Mesendoderm (in vitro differentiated cells): ENCODE results near the gene PCDHB10.
"Not testable (repeated sequence)": the region's sequence is repeated elsewhere in the genome, so short reads cannot be mapped to it uniquely, and the experiment has no call there.

Source experiments
- DNase-seq: peaks from one replicate; pipeline ENCODE4 v3.0.0; 2013
- H2AK5ac ChIP-seq: 2 replicates; pipeline ENCODE4 v1.6.1; 2013; ENCODE audit warnings: low read length, inconsistent platforms
- H2BK120ac ChIP-seq: 2 replicates; pipeline ENCODE4 v1.6.1; 2013; ENCODE audit warnings: low read depth, mild to moderate bottlenecking, low read length, moderate library complexity, mixed read lengths
- H2BK15ac ChIP-seq: replicated peaks from 2 replicates; pipeline ENCODE4 v1.6.1; 2013; ENCODE audit warnings: low read depth, mild to moderate bottlenecking, moderate library complexity
- H2BK5ac ChIP-seq: 2 replicates; pipeline ENCODE4 v1.6.1; 2013; ENCODE audit warnings: low read length, inconsistent platforms
- H3K18ac ChIP-seq: 2 replicates; pipeline ENCODE4 v1.6.1; 2013; ENCODE audit warnings: mild to moderate bottlenecking, low read length, mixed read lengths
- H3K23ac ChIP-seq: one replicate; pipeline ENCODE4 v1.6.1; 2013; ENCODE audit warnings: low read length
- H3K27ac ChIP-seq: 2 replicates; pipeline ENCODE4 v1.5.1; 2013; ENCODE audit warnings: low read depth, mild to moderate bottlenecking, inconsistent platforms, low read length, moderate library complexity
- H3K27me3 ChIP-seq: 2 replicates; pipeline ENCODE4 v1.6.1; 2013; ENCODE audit warnings: low read length, control low read depth, mild to moderate bottlenecking, inconsistent platforms; ENCODE audit not compliant: insufficient read depth, poor library complexity
- H3K36me3 ChIP-seq: 2 replicates; pipeline ENCODE4 v1.6.1; 2013; ENCODE audit warnings: low read length, inconsistent platforms; ENCODE audit not compliant: control insufficient read depth, insufficient read depth
- H3K4ac ChIP-seq: one replicate; pipeline ENCODE4 v1.6.1; 2013; ENCODE audit warnings: low read depth, mild to moderate bottlenecking, low read length, moderate library complexity
- H3K4me1 ChIP-seq: 2 replicates; pipeline ENCODE4 v1.6.1; 2013; ENCODE audit warnings: low read depth, low read length, inconsistent platforms; ENCODE audit not compliant: control insufficient read depth
- H3K4me2 ChIP-seq: 2 replicates; pipeline ENCODE4 v1.6.1; 2013; ENCODE audit warnings: low read length
- H3K4me3 ChIP-seq: 2 replicates; pipeline ENCODE4 v1.5.1; 2013; ENCODE audit warnings: mild to moderate bottlenecking, low read length
- H3K56ac ChIP-seq: one replicate; pipeline ENCODE4 v1.6.1; 2013; ENCODE audit warnings: low read length
- H3K79me1 ChIP-seq: 2 replicates; pipeline ENCODE4 v1.6.1; 2013; ENCODE audit warnings: low read length, inconsistent platforms
- H3K79me2 ChIP-seq: 2 replicates; pipeline ENCODE4 v1.6.1; 2013; ENCODE audit warnings: mild to moderate bottlenecking, low read length; ENCODE audit not compliant: control insufficient read depth, insufficient read depth
- H3K9ac ChIP-seq: 2 replicates; pipeline ENCODE4 v1.6.1; 2013; ENCODE audit warnings: low read length, inconsistent platforms
- H4K5ac ChIP-seq: one replicate; pipeline ENCODE4 v1.6.1; 2013; ENCODE audit warnings: low read length
- H4K8ac ChIP-seq: one replicate; pipeline ENCODE4 v1.6.1; 2013; ENCODE audit warnings: low read depth, mild to moderate bottlenecking, control low read depth, low read length, moderate library complexity
- WGBS: extraction: QIAGEN DNeasy Blood & Tissue Kit; methylation state at CpG from one replicate; pipeline ENCODE4 v1.1.7; 2013; ENCODE audit warnings: low lambda C conversion rate, missing lambda C conversion rate; ENCODE audit not compliant: insufficient coverage; ENCODE audit errors: extremely low coverage; 5-methylcytosine and 5-hydroxymethylcytosine counted together

The PCDHB10 gene

DNA sequence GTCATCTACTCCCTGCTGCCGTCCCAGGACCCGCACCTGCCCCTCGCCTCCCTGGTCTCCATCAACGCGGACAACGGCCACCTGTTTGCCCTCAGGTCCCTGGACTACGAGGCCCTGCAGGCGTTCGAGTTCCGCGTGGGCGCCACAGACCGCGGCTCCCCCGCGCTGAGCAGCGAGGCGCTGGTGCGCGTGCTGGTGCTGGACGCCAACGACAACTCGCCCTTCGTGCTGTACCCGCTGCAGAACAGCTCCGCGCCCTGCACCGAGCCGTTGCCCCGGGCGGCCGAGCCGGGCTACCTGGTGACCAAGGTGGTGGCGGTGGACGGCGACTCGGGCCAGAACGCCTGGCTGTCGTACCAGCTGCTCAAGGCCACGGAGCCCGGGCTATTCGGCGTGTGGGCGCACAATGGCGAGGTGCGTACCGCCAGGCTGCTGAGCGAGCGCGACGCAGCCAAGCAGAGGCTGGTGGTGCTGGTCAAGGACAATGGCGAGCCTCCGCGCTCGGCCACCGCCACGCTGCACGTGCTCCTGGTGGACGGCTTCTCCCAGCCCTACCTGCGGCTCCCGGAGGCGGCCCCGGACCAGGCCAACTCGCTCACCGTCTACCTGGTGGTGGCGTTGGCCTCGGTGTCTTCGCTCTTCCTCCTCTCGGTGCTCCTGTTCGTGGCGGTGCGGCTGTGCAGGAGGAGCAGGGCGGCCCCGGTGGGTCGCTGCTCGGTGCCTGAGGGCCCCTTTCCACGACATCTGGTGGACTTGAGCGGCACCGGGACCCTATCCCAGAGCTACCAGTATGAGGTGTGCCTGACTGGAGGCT is 17.7 kb upstream of the PCDHB10 start:
- not testable (repeated sequence) for H3K56ac ChIP-seq, H3K79me1 ChIP-seq, DNase-seq, H2BK5ac ChIP-seq, H2BK120ac ChIP-seq, H3K36me3 ChIP-seq, H3K4me3 ChIP-seq, H4K5ac ChIP-seq, H3K4ac ChIP-seq, H2BK15ac ChIP-seq, H3K23ac ChIP-seq, H3K4me1 ChIP-seq, H3K9ac ChIP-seq, H2AK5ac ChIP-seq, H4K8ac ChIP-seq, H3K18ac ChIP-seq, H3K27ac ChIP-seq, H3K4me2 ChIP-seq, H3K79me2 ChIP-seq, H3K27me3 ChIP-seq
- no CpG with 5 or more reads among the region's 79 CpGs for whole genome bisulfite sequencing

DNA sequence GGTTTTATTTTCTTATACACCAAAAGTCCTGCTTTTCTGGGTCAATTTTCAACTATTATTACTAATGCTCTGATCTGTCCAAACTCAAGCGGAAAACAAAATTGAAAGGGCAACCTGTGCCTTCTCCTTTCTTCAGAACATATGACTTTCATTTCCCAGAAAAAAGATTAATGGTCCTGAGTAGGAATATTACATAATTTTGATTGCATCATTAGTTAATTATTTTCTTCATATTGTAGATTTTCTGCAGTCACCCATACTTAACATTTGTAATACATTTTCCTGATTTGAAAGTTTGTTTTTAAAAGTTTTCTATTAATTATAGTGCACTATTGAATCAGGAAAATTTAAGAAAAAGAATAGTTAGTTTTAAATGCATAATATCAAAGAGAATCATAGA is 16.2 kb upstream of the PCDHB10 start:
- no CpG with 5 or more reads among the region's 1 CpG for WGBS
- no peak overlapping the region for H2BK15ac ChIP-seq
- no peak overlapping the region for H3K9ac ChIP-seq
- H3K79me2 ChIP-seq, result no peaks in the 10 kb centered on the region
- no peak overlapping the region for H3K23ac ChIP-seq
- DNase-seq, result no peak
- H3K79me1 ChIP-seq, result no peaks in the 10 kb centered on the region
- no peak overlapping the region for H2AK5ac ChIP-seq
- no peak overlapping the region for H2BK120ac ChIP-seq
- no peak overlapping the region for H3K4me2 ChIP-seq
- no peak overlapping the region for H3K4ac ChIP-seq
- H3K27me3 ChIP-seq, result no peaks in the 10 kb centered on the region
- no peak overlapping the region for H3K56ac ChIP-seq
- H2BK5ac ChIP-seq, result no peak overlapping the region
- H3K4me3 ChIP-seq, result no peak overlapping the region
- H3K4me1 ChIP-seq, result no peaks in the 10 kb centered on the region
- H3K18ac ChIP-seq, result no peak overlapping the region
- H4K5ac ChIP-seq, result no peak overlapping the region
- no peak overlapping the region for H3K27ac ChIP-seq
- H3K36me3 ChIP-seq, result no peaks in the 10 kb centered on the region
- H4K8ac ChIP-seq, result no peak overlapping the region

DNA sequence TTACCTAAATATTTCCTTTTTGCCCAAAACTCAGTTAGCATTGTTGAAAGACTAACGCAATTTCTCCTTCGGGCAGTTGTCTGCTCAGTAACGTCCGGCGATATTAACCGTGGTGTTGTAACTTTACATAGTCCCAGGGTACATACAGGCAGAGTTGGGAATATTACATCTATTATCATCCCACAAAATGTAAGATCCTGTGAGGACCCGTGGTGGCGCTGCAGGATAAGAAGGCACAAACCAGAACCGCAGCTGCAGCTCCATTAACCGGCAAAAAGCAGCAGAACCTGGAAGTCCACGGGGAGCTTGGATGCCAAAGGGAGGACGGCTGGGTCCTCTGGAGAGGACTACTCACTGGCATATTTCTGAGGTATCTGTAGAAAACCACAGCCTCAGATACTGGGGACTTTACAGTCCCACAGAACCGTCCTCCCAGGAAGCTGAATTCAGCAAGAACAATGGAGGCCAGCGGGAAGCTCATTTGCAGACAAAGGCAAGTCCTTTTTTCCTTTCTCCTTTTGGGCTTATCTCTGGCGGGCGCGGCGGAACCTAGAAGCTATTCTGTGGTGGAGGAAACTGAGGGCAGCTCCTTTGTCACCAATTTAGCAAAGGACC is 14.5 kb upstream of the PCDHB10 start, which contains the start of gene PCDHB8:
Gene PCDHB8, plus strand, starts transcription at position 214 of the 615 bp plus-strand sequence. Its CDS starts 245 bp downstream, at position 459.
- not testable (repeated sequence) for H3K36me3 ChIP-seq, H3K9ac ChIP-seq, H2BK15ac ChIP-seq, H3K4me3 ChIP-seq, H3K27me3 ChIP-seq, H4K5ac ChIP-seq, H3K56ac ChIP-seq, H4K8ac ChIP-seq, H2BK120ac ChIP-seq, H3K79me2 ChIP-seq, H3K4ac ChIP-seq, H2BK5ac ChIP-seq, H3K27ac ChIP-seq, H2AK5ac ChIP-seq, H3K4me2 ChIP-seq, H3K4me1 ChIP-seq, H3K23ac ChIP-seq, H3K18ac ChIP-seq, H3K79me1 ChIP-seq
- peak; percentile 77 for DNase-seq
- no CpG with 5 or more reads among the region's 18 CpGs for WGBS

DNA sequence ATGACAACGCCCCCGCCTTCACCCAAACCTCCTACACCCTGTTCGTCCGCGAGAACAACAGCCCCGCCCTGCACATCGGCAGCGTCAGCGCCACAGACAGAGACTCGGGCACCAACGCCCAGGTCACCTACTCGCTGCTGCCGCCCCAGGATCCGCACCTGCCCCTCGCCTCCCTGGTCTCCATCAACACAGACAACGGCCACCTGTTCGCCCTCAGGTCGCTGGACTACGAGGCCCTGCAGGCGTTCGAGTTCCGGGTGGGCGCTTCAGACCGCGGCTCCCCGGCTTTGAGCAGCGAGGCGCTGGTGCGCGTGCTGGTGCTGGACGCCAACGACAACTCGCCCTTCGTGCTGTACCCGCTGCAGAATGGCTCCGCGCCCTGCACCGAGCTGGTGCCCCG is 12.8 kb upstream of the PCDHB10 start:
- not testable (repeated sequence) for H3K4me1 ChIP-seq, H2BK15ac ChIP-seq, H3K4me2 ChIP-seq, H4K5ac ChIP-seq, H3K79me2 ChIP-seq, DNase-seq, H2AK5ac ChIP-seq, H3K23ac ChIP-seq, H2BK120ac ChIP-seq, H3K18ac ChIP-seq, H4K8ac ChIP-seq, H3K27ac ChIP-seq, H3K27me3 ChIP-seq, H3K79me1 ChIP-seq, H3K4me3 ChIP-seq, H3K36me3 ChIP-seq, H2BK5ac ChIP-seq, H3K9ac ChIP-seq, H3K4ac ChIP-seq, H3K56ac ChIP-seq
- no CpG with 5 or more reads among the region's 39 CpGs for WGBS

DNA sequence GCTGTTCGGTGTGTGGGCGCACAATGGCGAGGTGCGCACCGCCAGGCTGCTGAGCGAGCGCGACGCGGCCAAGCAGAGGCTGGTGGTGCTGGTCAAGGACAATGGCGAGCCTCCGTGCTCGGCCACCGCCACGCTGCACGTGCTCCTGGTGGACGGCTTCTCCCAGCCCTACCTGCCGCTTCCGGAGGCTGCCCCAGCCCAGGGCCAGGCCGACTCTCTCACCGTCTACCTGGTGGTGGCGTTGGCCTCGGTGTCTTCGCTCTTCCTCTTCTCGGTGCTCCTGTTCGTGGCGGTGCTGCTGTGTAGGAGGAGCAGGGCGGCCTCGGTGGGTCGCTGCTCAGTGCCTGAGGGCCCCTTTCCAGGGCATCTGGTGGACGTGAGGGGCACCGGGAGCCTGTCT is 12.3 kb upstream of the PCDHB10 start:
- not testable (repeated sequence) for H3K4ac ChIP-seq, H3K79me2 ChIP-seq, DNase-seq, H2AK5ac ChIP-seq, H2BK15ac ChIP-seq, H2BK120ac ChIP-seq, H4K5ac ChIP-seq, H3K4me1 ChIP-seq, H3K79me1 ChIP-seq, H3K27me3 ChIP-seq, H3K27ac ChIP-seq, H3K4me2 ChIP-seq, H3K36me3 ChIP-seq, H3K9ac ChIP-seq, H3K23ac ChIP-seq, H2BK5ac ChIP-seq, H3K56ac ChIP-seq, H4K8ac ChIP-seq, H3K4me3 ChIP-seq, H3K18ac ChIP-seq
- no CpG with 5 or more reads among the region's 32 CpGs for WGBS
